ENCODE measurements around the gene LKAAEAR1.
"Not testable (repeated sequence)": the region's sequence is repeated elsewhere in the genome, so short reads cannot be mapped to it uniquely, and the experiment has no call there.

LKAAEAR1 gene

GRCh38 chr20:64096535-64096934 lies 12.3 kb upstream of the LKAAEAR1 start:
- no peak for DNase-seq

- no peak for DNase-seq
These were observed 11.7 kb upstream of the LKAAEAR1 start for GRCh38 chr20:64095927-64096326.

- no peak for DNase-seq
These were observed 11.3 kb upstream of the LKAAEAR1 start for GRCh38 chr20:64095455-64095854.

- DNase-seq = no peak
These were observed 8.9 kb upstream of the LKAAEAR1 start for GRCh38 chr20:64093013-64093503.

- DNase-seq = no peak
These were observed 8.2 kb upstream of the LKAAEAR1 start for GRCh38 chr20:64092258-64093012.

GRCh38 chr20:64091770-64092169 lies 7.6 kb upstream of the LKAAEAR1 start:
- DNase-seq = no peak

- DNase-seq = no peak
These were observed 7.1 kb upstream of the LKAAEAR1 start for GRCh38 chr20:64091340-64091739.

- no peak for DNase-seq
These were observed 6.0 kb upstream of the LKAAEAR1 start for GRCh38 chr20:64090165-64090564.

GRCh38 chr20:64088586-64088985 lies 4.4 kb upstream of the LKAAEAR1 start:
- DNase-seq = not testable (repeated sequence)

- not testable (repeated sequence) for DNase-seq
These were observed 3.1 kb upstream of the LKAAEAR1 start for GRCh38 chr20:64087226-64087825.

GRCh38 chr20:64086801-64087200 lies 2.6 kb upstream of the LKAAEAR1 start:
- DNase-seq = no peak

- DNase-seq = no peak
These were observed 521 bp upstream of the LKAAEAR1 start for GRCh38 chr20:64084685-64085152.

- no peak for DNase-seq
These were observed 807 bp downstream of the LKAAEAR1 start for GRCh38 chr20:64083378-64083803.

- DNase-seq = no peak
These were observed 1.3 kb downstream of the LKAAEAR1 start for GRCh38 chr20:64082820-64083377.

- no peak for DNase-seq
These were observed 2.0 kb downstream of the LKAAEAR1 start for GRCh38 chr20:64082126-64082731.

GRCh38 chr20:64081624-64081964 lies 2.6 kb downstream of the LKAAEAR1 start:
- DNase-seq = no peak

- DNase-seq = no peak
These were observed 3.2 kb downstream of the LKAAEAR1 start for GRCh38 chr20:64080813-64081623.

GRCh38 chr20:64080013-64080812 lies 4.0 kb downstream of the LKAAEAR1 start, which contains the start of gene OPRL1:
Gene OPRL1, plus strand, starts transcription at chr20:64080082. Its CDS starts 12,639 bp downstream, at chr20:64092721.
- no peak for DNase-seq

GRCh38 chr20:64079273-64080012 lies 4.8 kb downstream of the LKAAEAR1 start, which contains the start of gene RGS19:
Gene RGS19, minus strand, starts transcription at chr20:64079518. Its CDS starts 2,632 bp downstream, at chr20:64076886.
- peak; percentile 78 for DNase-seq

- no peak for DNase-seq
These were observed 5.3 kb downstream of the LKAAEAR1 start for GRCh38 chr20:64078934-64079272.

All from SIG-M5 (cell line).